Activated CD8-positive, alpha-beta T cell treated with anti-CD3 and anti-CD28 coated beads for 36 hours (primary cell): ENCODE results near the gene PDE9A. TPM values are rescaled to one million over a fixed set of nuclear protein-coding genes. Genes with fewer than 3 reads are reported as not detected.

Experiments
- ATAC-seq: fragments of 200-7000 bp; cut with Tn5 transposase; one replicate; pipeline ENCODE4 v1.10.0; 2021; ENCODE audit warnings: mild to moderate bottlenecking, moderate library complexity
- CTCF ChIA-PET: fragments of 350-600 bp; sonication (Branson Sonifier 250); formaldehyde crosslinking; loops from one replicate; lab custom pipeline; 2021; ENCODE audit warnings: antibody characterized with exemption; lab: Charles Lee
- POLR2A ChIA-PET: fragments of 350-600 bp; sonication (Branson Sonifier 250); formaldehyde crosslinking; loops from one replicate; lab custom pipeline; 2021; ENCODE audit warnings: antibody characterized with exemption; lab: Charles Lee
- DNase-seq: peaks from one replicate; pipeline ENCODE4 v3.0.0-alpha.2; 2020
- H3K27ac Mint-ChIP-seq: one replicate; pipeline ENCODE4 v1.8.0; 2021; ENCODE audit warnings: mild to moderate bottlenecking, mixed read lengths
- H3K27me3 Mint-ChIP-seq: one replicate; pipeline ENCODE4 v1.8.0; 2021; ENCODE audit warnings: mixed read lengths
- H3K36me3 Mint-ChIP-seq: one replicate; pipeline ENCODE4 v1.8.0; 2021; ENCODE audit warnings: low read depth, mixed read lengths
- H3K4me1 Mint-ChIP-seq: one replicate; pipeline ENCODE4 v1.8.0; 2021; ENCODE audit warnings: low read depth, mixed read lengths
- H3K4me3 Mint-ChIP-seq: one replicate; pipeline ENCODE4 v1.8.0; 2021; ENCODE audit warnings: mild to moderate bottlenecking, moderate library complexity, mixed read lengths
- H3K9me3 Mint-ChIP-seq: one replicate; pipeline ENCODE4 v1.8.0; 2021; ENCODE audit warnings: mixed read lengths
- CTCF ChIP-seq: fragments of 200-600 bp; IDR thresholded peaks from one replicate; pipeline ENCODE4 v1.8.0; 2022; ENCODE audit warnings: antibody characterized with exemption, mild to moderate bottlenecking
- intact Hi-C: fragments of 100-400 bp; cut with micrococcal nuclease; formaldehyde crosslinking; loops from one replicate; pipeline ENCODE4 v1.10.0; 2022
- total RNA-seq, 2 experiments: library from RNA; stranded (reverse); gene quantifications; one replicate each; pipeline ENCODE4 v1.2.3, GENCODE V29; 2021

Gene PDE9A
- total RNA-seq, 2 experiments from 2014 or later = 11.1 to 11.5 TPM

- peaks cover 4% of the 10 kb centered on the region for H3K4me1 Mint-ChIP-seq
Observed at GRCh38 chr21:42820616-42821465, 167.4 kb downstream of the PDE9A start.

More at GRCh38 chr21:42820616-42821465, 167.4 kb downstream of the PDE9A start:
- ChIA-PET CTCF (interaction anchor here (1.5 to 6.0 kb wide), 2 partner anchors 228 to 238 kb away, joined by 4 to 46 read pairs; no protein-coding TSS in a partner anchor), POLR2A (interaction anchor here (1.0 kb wide), 1 partner anchor 11 kb away, joined by 4 read pairs; no protein-coding TSS in a partner anchor)
- intact Hi-C loops = loop anchor here (10.0 kb wide), 1 partner anchor 146 kb away; no protein-coding TSS in a partner anchor
- TF ChIP-seq CTCF = no peak
- H3K27me3 Mint-ChIP-seq = peaks cover 14% of the 10 kb centered on the region
- ATAC-seq (no peak), DNase-seq (no peak)
- H3K4me3 Mint-ChIP-seq = no peak overlapping the region
- H3K9me3 Mint-ChIP-seq = no peaks in the 10 kb centered on the region
- H3K27ac Mint-ChIP-seq = no peak overlapping the region
- no peaks in the 10 kb centered on the region for H3K36me3 Mint-ChIP-seq

Other genes with a start within 250 kb of the PDE9A start
- 10 to 100 TPM; 48.7 to 52.9 TPM for gene UBASH3A, start 249.7 kb upstream of the PDE9A start, total RNA-seq
- gene RSPH1, start 157.4 kb upstream of the PDE9A start, total RNA-seq = not detected
- 10 to 100 TPM; 12.8 to 14.9 TPM for gene SLC37A1, start 139.8 kb upstream of the PDE9A start, total RNA-seq
- 10 to 100 TPM; 49.8 to 53.5 TPM for gene WDR4, start 225.9 kb downstream of the PDE9A start, total RNA-seq
- 10 to 100 TPM; 29.0 to 29.8 TPM for gene NDUFV3, start 239.7 kb downstream of the PDE9A start, total RNA-seq